Measurements from ENCODE around the gene TNS4.

GRCh38 chr17:40479754-40480480 lies 21.5 kb downstream of the TNS4 start:
- TF ChIP-seq ELF4 (IDR thresholded peaks at IDR 0.05) (no peak), FOXA1 (IDR thresholded peaks at IDR 0.05) (no peak), NFRKB (IDR thresholded peaks at IDR 0.05) (no peak), ZNF384 (IDR thresholded peaks at IDR 0.05) (no peak), ARNT (IDR thresholded peaks at IDR 0.05) (no peak), TARDBP (IDR thresholded peaks at IDR 0.05) (no peak)
